Measurements from ENCODE around the gene MOB1B. TPM values are rescaled to one million over a fixed set of nuclear protein-coding genes. Genes with fewer than 3 reads are reported as not detected.

The MOB1B gene
- total RNA-seq, 1 donor from 2014 or later = 47.4 TPM

DNA sequence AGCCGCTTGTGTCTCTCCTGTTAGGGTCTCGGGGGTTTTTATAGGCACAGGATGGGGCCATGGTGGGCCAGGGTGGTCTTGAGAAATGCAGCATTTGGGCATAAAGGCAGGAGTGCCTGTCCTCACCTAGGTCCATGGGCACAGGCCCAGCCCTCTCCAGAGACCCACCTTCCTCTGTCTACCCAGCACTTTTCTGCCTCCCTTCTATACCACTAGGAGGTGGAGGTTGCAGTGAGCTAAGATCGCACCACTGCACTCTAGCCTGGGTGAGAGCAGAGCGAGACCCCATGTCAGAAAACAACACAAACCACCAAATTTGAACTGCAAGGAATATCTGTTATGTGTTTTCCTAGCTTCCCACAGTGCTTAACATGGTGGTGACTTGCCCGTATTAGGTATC lies 38.0 kb downstream of the MOB1B start:
- Mint-ChIP-seq H3K36me3 (ENCODE audit: insufficient read depth) (peaks cover 18% of the 10 kb centered on the region), H3K27ac (peak overlapping the region; percentile 33), H3K27me3 (no peaks in the 10 kb centered on the region), H3K4me1 (ENCODE audit: low read depth) (no peaks in the 10 kb centered on the region), H3K4me3 (ENCODE audit: low read depth) (no peak overlapping the region), H3K9me3 (ENCODE audit: low read depth) (peaks cover 13% of the 10 kb centered on the region)
- no peak for DNase-seq (ENCODE audit: low spot score, unreplicated experiment)
- TF ChIP-seq, protein P1, sequence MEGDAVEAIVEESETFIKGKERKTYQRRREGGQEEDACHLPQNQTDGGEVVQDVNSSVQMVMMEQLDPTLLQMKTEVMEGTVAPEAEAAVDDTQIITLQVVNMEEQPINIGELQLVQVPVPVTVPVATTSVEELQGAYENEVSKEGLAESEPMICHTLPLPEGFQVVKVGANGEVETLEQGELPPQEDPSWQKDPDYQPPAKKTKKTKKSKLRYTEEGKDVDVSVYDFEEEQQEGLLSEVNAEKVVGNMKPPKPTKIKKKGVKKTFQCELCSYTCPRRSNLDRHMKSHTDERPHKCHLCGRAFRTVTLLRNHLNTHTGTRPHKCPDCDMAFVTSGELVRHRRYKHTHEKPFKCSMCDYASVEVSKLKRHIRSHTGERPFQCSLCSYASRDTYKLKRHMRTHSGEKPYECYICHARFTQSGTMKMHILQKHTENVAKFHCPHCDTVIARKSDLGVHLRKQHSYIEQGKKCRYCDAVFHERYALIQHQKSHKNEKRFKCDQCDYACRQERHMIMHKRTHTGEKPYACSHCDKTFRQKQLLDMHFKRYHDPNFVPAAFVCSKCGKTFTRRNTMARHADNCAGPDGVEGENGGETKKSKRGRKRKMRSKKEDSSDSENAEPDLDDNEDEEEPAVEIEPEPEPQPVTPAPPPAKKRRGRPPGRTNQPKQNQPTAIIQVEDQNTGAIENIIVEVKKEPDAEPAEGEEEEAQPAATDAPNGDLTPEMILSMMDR (IDR thresholded peaks at IDR 0.05; ENCODE audit: unreplicated experiment) = no peak

DNA sequence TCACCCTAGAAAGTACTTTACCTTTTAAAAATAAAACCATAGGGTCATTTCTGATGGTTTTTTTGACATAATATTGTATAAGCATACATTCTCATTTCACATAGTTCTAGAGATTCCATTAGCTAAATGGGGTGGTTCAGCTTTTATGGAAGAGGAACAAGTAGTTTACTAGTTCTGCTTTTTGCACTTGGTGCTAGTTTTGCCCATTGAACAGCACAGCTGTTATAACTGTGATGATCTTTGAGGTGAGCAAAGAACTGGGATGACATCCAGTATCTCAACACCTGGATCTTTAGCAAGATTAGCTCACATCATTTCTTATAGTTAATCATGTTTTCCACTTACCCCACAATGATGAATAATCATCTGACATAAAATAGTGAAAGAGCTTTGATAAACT lies 40.9 kb downstream of the MOB1B start:
- TF ChIP-seq, protein P1 (IDR thresholded peaks at IDR 0.05; ENCODE audit: unreplicated experiment) = no peak
- no peak for DNase-seq (ENCODE audit: low spot score, unreplicated experiment)
- peaks cover 10% of the 10 kb centered on the region for H3K9me3 Mint-ChIP-seq (ENCODE audit: low read depth)
- no peak overlapping the region for H3K27ac Mint-ChIP-seq
- no peaks in the 10 kb centered on the region for H3K4me1 Mint-ChIP-seq (ENCODE audit: low read depth)
- H3K4me3 Mint-ChIP-seq (ENCODE audit: low read depth) = no peak overlapping the region
- peaks cover 13% of the 10 kb centered on the region for H3K36me3 Mint-ChIP-seq (ENCODE audit: insufficient read depth)
- no peaks in the 10 kb centered on the region for H3K27me3 Mint-ChIP-seq

DNA sequence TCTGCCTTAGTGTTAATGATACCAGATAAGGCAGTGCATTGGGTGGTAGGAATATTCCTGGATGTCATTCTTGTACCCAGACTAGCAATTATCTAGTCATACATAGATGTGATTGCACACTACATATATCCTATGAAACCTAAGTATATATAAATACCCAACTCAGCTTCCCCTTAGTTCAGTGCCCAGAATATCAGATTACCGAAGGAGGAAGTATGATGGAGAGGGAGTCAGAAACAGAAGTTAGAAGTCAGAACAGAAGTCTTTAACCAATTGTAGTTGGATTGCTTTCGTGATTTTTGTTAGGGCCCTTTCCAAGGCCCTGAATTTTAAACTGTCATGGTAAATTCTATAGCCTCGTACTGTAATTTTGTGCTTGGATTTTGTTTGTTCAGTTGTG lies 42.9 kb downstream of the MOB1B start:
- Mint-ChIP-seq H3K36me3 (ENCODE audit: insufficient read depth) (peaks cover 9% of the 10 kb centered on the region), H3K4me1 (ENCODE audit: low read depth) (no peaks in the 10 kb centered on the region), H3K27me3 (no peaks in the 10 kb centered on the region), H3K4me3 (ENCODE audit: low read depth) (no peak overlapping the region), H3K27ac (no peak overlapping the region), H3K9me3 (ENCODE audit: low read depth) (peaks cover 4% of the 10 kb centered on the region)
- TF ChIP-seq, protein P1 (IDR thresholded peaks at IDR 0.05; ENCODE audit: unreplicated experiment) = no peak
- DNase-seq (ENCODE audit: low spot score, unreplicated experiment) = no peak

DNA sequence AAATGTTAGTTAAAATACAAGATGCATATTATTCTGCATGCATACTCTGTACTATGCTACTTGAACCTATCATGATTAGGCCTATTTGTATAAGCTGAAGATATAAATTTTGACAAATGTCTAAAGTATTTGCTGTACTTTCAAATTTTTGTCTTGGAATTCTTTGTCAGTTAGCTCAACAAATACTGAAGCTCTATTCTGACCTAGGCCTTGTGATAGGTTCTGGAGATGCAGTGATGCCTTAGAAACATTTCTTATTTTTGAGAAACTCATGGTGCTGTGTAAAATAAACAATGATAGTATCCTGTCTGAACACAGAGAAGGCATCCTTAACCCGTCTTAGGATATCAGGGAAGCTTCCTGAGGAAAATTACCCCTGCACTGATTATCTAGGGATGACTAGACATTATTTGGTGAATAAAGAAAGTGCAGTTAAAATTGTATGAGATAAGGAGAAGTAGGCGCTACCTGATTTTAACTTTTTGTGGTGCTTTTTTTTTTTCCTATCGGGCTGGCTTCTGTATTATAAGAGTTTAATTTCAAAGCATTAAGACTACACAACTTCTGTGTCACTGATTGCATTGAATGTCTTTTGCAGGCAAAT lies 43.4 kb downstream of the MOB1B start:
- no peak for DNase-seq (ENCODE audit: low spot score, unreplicated experiment)
- Mint-ChIP-seq H3K9me3 (ENCODE audit: low read depth) (peaks cover 3% of the 10 kb centered on the region), H3K4me1 (ENCODE audit: low read depth) (peaks cover under 1% of the 10 kb centered on the region), H3K36me3 (ENCODE audit: insufficient read depth) (peaks cover 8% of the 10 kb centered on the region), H3K27ac (no peak overlapping the region), H3K27me3 (no peaks in the 10 kb centered on the region), H3K4me3 (ENCODE audit: low read depth) (no peak overlapping the region)
- TF ChIP-seq, protein P1 (IDR thresholded peaks at IDR 0.05; ENCODE audit: unreplicated experiment) = no peak

DNA sequence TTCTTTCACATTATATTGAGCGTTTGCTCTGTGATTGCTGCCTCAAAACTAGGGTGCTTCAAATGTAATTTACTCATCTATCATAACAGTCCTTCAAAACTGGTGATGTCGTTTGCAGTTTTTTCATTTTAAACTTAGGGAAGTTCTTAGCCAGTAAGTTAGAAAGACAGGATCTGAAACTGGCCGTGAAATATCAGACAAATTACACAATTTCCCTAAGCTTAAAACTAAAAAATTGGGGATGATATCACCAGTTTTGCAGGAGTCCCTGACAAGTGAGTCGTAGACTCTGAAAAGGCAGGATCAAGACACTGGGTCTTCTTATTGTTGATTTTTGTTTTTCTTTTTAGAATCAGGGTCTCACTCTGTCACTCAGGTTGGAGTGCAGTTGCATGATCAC lies 44.8 kb downstream of the MOB1B start:
- Mint-ChIP-seq H3K27me3 (no peaks in the 10 kb centered on the region), H3K4me1 (ENCODE audit: low read depth) (peaks cover 4% of the 10 kb centered on the region), H3K27ac (no peak overlapping the region), H3K36me3 (ENCODE audit: insufficient read depth) (peaks cover 2% of the 10 kb centered on the region), H3K4me3 (ENCODE audit: low read depth) (no peak overlapping the region), H3K9me3 (ENCODE audit: low read depth) (no peaks in the 10 kb centered on the region)
- no peak for DNase-seq (ENCODE audit: low spot score, unreplicated experiment)
- TF ChIP-seq, protein P1 (IDR thresholded peaks at IDR 0.05; ENCODE audit: unreplicated experiment) = no peak
